DMS153 treated with DMSO at 0.1 percent for 48 hours (cell line): ENCODE measurements around the gene PLCH2.
"Not testable (repeated sequence)": the region's sequence is repeated elsewhere in the genome, so short reads cannot be mapped to it uniquely, and the experiment has no call there.

Experiments used
- DNase-seq: peaks from one replicate; lab custom pipeline; 2025; ENCODE audit not compliant: unreplicated experiment; lab: John Stamatoyannopoulos, UW

The PLCH2 gene

DNA sequence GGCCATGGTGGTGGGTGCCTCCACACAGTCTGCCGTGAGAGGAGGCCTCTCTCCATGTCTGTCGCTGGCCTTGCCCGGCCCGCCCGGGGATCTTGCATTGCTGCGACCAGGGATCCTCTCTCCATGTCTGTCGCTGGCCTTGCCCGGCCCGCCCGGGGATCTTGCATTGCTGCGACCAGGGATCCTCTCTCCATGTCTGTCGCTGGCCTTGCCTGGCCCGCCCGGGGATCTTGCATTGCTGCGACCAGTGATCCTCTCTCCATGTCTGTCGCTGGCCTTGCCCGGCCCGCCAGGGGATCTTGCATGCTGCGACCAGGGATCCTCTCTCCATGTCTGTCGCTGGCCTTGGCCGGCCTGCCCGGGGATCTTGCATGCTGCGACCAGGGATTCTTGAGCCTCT, 35.7 kb upstream of the PLCH2 start:
- not testable (repeated sequence) for DNase-seq

DNA sequence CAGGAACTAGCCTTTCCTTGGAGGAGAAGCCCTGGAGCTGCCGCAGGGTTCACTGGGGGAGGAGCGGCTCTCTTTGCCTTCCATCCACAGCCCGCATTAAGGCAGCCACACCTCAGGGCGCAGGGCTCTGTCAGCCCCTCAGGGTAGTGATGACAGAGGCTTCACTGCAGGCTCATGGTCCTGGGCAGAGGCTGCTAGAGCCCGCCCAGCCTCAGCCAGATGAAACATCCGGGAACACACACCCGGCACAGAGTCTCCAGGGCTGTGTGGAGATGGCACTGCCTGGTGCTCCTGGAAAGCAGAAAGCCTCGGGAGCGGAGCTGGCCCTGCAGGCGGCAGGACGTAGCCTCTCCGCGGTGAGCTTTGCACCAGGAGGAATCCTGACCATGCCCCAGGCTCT, 34.3 kb upstream of the PLCH2 start:
- no peak for DNase-seq

DNA sequence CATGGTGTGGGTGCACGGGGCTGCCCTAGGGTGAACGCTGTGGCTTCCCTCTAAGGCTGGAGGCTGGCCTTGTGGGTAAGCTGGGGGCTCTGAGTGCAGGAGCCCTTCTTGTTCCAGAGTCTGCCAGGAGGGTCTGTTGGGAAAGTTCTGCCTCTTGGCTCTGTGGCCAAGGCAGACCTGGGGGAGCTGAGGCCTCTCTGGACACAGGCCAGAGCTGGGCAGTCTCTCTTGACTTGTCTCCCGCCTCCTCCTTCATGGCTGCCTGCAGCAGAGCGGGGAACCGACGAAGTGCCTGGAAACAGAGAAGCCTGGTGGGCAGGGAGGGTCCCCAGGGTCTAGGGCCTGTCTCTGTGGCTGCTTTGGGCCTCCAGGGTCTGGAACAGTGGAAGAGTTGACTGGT, 33.4 kb upstream of the PLCH2 start:
- DNase-seq = no peak

DNA sequence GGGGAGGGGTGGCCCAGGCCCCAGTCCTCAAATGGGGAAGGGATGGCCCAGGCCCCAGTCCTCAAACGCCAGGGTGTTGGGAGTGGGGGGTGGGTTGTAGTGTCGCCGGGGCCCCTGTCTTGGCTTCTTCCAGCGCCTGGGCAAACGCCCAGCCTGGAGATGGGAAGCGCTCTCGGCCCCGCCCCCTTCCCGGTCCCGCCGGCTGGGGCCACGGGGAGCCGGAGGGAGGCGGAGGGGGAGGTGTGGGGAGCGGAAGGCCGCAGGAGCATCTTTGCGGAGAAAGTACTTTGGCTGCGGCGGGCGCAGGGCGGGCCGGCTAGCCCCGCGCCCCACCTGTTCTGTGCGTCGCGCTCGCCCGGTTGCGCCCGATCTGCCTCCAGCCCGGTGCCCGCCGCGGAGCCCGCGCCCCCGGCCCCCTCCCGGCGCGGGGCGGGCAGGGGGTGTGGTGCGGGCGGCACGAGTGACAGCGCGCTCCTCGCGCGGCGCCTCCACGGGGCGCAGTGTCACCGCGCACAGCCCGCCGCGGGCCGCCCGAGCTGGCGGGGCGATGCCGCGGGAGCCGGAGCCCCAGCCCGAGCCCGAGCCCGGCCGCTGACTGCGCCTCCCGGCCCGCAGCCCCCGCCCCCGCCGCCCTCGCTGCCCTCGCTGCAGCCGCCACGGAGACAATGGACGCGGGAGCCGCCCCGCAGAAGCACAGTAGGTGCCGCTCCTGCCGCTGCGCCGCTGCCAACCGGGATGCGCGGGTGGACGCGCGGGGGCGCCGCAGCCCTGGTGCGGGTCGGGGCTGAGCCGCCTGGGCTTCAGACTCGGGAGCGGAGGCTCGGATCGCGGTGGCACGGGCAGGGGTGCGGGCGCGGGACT, 32.6 kb upstream of the PLCH2 start:
- DNase-seq = no peak

DNA sequence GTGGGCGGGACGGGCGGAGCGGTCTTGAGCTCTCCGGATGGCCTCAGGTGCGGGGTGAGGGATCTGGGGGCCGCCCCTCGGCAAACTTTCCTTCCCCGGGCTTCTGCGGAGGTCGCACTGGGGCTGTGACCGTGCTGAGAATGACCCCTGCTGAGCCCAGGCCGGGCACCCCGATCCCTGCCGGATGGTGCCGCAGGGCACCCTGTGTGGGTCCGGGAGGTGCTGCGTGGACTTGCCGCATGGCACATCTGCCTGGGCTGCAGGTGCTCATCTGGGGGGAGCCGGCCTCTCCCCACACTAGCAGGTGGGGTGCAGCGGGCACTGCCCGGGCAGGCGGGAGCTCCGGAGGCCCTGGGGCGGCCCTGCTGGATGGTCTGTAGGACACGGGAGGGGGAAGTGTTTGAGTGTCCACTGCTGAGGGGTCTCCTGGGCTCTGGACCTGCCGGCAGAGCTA, 31.9 kb upstream of the PLCH2 start:
- DNase-seq = no peak

DNA sequence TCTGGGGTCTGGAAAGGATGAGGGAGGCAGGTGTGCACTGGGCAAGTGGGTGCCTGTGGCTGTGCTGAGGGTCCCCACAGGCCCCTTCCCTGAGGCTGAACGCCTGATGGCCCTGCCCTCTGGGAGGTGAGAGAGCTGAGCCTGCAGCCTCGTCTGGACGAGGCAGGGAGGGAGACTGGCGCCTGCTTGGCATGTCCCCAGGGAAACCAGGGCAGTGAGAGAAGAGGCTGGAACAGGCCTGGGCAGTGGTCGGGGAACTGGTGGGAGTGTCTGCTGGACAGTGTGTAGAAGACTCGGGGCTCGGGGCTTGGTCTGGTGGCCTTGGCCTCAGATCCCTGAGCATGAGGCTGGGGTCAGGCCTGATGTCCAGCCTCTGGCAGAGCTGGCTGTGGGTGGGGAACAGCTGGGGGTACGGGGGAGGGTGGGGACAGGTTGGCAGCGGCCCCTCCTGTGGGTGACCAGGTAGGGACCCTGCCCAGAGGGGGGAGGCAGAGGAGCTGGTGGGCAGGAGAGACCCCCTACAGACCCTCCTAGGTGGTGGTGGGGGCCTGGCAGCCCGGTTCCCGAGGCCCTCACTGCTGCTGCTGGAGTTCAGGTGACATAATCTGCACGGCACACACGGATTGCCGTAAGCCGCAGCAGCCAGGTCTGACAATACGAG, 30.8 kb upstream of the PLCH2 start:
- no peak for DNase-seq

DNA sequence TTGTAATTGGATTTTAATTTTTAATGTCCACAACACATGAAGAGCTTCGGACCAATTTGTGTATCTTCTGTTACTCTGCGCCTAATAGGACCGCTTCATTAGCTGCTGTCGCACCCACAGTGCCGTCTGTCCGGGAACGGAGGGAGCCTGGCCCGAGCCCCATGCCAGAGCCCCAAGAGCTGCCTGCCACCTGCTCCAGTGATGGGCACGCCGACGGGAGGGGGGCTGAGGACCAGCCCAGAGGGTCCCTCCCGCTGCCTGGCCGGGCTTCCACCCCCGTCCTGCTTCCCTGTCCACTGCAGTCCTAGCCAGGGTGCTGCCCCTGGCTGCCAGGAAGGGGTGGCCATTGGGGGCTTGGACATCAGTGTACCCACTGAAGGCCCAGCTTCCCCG, 30.3 kb upstream of the PLCH2 start:
- no peak for DNase-seq

DNA sequence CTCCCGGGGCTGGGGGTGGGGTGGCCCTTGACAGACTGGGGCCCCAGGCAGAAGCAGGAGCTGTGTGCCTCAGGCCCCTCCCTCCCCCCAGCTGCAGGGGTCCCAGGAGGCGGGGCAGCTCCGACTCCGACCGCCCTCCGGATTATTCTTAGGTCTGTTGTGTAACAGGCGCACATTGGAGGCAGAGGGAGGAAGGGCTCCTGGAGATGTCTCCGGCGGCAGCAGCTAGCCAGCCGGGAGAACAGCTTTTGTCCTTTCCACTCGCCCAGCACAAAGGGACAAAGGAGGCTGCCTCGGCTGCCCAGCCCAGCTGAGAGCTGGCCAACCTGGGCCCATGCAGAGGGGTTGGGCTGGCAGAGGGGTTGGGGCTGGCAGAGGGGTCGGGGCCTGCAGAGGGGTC, 29.7 kb upstream of the PLCH2 start:
- DNase-seq = no peak

DNA sequence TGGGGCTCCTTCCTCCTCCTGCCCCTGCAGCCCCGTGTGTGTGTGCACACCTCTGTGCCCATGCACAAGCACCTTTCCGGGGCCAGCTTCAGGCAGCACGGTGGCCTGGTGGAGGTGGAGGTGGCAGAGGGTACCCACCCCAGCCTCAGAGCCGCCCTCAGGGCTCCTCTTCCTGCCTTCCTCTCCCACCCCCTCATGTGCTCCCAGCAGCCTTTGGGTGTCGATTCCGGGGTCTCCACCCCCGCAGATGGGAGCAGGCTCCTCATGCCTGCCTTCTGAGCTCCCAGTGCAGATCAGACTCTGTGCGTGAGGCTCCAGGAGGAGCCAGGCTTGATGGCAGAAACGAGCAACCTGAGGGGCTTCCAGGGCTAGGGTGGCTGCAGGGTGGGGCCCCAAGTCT, 29.2 kb upstream of the PLCH2 start:
- DNase-seq = no peak

DNA sequence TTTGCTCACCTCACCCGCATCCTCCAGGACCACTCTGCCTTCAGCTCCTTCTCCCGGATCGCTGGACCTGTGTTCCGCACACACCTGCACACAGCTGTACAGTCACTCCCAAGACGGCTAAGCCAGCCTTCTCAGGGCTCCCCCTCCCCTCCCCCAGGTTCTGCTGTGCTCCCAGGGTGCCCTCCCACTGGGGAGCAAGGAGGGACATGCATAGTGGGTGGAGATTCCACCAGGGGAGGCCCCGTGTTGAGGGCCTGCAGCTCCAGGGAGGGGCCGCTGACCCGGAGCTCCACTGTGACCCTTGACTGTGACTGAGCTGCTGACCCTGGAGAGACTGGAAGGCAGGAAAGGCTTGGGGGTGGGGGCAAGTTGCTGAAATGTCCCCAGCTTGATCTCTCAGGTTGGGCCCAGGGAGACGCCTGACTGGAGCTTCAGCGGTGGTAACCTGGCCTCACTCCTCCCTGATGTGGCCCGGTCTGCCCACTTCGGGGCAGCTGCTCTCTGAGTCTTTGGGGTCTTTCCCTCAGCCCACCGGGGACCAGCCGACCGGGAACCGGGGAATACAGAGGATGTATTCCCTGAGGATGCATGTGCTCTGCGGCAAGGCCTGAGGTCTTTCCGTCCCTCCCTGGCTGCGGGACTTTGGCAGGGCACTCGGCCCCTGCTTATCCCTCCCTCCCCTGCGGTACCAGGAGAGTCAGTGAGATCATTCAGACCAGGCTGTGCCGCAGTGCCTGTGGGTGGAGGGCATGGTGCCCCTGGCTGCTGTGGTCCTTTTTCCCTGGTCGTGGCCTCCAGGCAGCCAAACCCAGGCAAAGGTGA, 28.6 kb upstream of the PLCH2 start:
- DNase-seq = no peak

DNA sequence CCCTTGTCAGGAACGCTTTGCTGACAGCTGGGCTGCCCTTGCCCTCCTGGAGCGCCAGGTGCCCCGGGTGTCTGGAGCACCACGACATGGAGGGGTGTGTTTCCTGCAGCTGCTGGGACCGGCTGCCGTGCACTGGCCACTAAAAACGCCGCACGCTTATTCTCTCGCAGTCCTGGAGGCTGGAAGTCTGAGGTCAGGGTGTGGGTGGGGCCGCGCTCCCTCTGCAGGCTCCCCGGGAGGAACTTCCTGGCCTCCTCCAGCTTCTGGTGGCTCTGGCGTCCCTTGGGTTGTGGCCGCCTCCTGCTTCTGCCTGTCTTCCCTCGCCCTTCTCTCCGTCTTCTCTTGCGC, 28.0 kb upstream of the PLCH2 start:
- peak; percentile 32 for DNase-seq

DNA sequence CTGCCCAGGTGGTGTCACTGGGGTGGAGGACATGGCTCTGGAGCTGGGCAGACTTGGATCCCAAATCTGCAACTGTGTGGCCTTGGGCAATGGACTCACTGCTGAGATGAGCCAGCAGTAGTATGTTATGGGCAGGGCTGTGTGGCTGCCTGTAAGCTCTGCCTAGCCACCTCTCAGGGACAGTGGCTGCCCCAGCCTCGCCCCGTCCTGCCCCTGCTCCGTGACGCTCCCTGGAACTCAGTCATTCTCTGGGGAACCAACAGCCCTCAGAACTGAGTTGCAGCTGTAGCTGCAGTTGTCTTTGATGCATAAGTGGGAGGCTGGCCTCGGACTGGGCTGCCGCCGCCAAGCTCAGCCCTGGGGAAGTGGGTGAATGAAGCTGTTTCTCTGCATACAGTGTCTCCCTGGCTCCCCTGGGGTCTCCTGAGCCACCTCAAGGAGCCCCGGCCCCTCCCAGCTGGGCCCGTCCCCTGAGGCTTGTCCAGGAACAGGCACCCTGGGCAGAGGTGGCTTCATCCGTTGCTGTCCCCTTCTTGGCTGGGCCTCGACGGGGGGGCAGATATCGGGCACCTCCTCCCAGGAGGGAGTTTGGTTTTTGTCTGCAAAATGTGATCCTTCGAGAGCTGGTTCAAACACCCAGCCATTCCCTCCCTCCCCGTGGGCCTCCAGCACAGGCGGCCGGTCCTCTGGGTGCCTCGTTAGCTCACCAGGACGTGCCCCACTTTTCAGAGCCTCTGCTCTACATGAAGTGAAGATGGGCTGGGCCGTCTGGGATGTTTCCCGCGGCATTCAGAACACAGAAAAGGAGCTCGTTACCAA, 26.2 kb upstream of the PLCH2 start:
- no peak for DNase-seq

DNA sequence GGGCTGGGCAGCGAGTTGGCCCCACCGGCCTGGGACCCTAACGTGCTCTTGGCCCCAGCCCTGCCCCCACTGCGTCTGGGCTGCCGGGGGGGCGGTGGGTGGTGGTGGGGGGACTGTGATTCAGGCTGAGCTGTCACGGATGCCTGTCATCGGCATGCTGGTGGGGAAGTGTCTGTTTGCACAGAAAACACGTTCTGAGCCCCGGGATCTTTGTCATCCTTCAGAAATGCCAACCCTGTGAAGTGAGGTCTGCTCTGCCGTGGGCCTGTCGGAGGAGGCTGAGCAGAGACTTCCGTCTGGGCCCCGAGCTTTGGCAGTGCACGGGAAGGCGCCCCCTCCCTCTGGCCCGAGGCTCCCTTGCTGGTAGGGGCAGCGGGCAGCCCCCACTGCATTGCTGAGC, 24.3 kb upstream of the PLCH2 start:
- DNase-seq = no peak

DNA sequence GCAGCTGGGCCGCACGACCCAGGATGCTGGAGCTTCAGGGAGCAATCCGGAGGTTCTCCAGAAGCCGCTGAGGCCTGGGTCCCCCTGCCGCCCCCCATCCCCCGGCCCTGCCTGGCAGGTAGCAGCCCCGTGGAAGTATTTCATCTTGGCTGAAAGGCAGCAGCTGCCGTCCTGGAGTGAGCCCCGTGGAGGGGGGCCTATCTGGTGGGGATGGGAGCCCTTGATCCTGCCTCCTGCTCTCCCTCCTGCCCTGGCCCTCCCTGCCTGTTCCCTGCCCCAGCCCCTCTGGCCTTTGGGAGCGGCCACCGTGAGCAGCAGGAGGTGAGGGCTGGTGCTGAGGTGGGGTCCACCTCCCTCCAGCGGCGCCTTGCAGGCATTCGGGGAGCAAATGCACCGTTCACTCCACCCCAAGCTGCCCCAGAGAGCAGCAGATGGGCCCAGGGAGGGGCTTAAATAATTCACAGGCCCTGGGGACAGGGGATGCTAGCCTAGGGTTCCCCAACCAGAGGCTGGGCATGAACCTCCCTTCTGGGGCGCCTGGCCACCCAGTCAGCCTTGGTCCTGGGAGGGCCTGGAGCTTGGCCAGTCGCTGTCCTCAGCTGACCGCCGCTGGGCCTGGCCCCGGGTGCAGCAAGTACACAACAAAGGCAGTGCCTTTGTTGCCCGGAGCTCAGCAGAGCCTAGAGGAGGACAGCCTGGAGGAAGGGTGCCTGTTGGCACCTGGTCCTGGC, 23.7 kb upstream of the PLCH2 start:
- DNase-seq = no peak

DNA sequence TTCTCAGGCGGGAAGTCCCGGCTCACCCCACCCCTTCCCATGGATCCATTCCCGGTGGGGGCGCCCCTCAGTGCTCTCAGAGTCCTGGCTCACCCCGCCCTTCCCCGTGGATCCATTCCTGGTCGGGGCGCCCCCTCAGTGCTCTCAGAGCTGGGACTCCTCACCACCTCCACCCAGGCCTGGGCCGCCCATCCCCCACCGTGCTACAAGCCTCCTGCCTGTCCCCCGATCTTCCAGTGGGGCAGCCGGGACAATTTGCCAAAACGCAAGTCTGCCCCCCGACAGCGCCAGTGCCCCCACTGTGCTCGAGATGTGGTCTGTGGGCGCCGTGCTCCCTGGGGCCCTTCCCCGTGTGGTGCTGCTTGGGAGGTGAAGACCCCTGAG, 23.2 kb upstream of the PLCH2 start:
- no peak for DNase-seq

DNA sequence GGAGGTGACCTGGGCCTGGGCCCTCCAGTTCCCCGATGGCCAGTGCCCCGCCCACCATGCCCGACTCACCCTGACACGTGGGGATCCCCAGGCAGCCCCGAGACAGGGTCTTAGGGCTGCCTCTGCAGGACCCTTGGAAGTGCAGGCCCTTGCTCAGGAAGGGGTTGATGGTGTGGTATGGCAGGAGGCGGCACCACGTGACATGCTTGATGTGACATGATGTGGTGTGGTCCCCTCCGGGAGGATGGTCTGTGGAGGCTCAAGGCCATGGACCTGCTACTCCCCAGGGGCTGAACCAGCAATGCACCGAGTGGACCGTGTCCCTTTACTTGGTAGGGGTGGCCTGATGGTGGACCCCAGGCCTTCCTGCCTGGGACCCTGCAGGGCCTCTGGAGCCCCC, 21.9 kb upstream of the PLCH2 start:
- DNase-seq = no peak

DNA sequence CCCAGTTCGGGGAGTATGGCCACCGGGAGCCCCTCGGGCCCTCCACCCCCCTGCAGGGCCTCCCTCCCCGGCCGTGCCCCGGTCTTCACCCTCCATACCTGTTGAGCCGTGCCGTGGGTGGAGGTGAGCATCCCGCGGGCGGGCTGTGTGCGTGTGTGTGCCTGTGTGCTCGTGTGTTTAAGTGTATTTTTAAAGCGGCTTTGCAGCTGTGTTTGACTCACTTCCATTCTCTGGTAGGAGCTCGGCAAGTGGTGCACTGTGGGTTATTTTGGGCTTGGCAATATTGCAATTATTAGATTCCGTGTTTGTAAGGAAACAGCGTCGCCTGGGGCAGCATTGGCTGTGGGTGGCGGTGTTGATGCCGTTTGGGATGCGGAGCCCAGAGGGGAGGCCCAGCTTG, 20.3 kb upstream of the PLCH2 start:
- DNase-seq = no peak

DNA sequence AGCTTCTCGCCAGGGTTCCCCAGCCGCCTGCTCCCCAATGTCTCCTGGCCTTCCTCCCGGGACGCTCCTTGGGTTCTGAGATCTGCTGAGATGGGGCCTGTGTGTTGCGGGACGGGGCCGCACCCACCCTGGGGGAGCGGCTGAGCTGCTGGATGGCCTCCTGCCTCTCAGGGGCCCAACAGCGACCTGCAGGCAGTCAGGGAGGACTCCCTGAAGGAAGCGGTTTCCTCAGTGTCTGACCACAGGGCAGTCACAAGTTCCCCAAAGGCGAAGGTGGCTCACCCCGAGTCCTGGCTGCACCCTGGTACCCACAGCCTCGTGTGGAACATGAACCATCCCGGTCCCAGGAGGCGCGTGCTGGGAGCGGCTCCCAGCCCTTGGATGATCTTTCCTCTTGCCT, 18.6 kb upstream of the PLCH2 start:
- no peak for DNase-seq

DNA sequence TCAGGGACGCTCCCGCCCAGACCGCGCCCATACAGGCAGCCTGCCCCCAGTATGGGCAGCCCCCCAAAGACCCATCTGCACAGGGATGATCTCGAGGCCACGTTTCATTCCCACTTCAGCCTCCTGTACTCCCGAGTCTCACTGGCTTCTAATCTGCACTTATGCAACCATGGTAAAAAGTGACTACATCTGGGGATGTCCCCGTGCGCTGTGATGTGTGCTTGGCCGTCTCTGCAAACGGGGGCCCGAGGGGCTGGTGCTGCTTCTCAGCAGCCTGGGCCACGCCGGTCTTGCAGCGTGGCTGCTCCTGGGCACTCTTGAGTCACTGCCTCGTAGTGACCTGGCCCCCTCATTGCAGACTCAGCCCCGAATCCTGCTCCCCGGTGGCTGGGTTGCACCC, 17.4 kb upstream of the PLCH2 start:
- no peak for DNase-seq

DNA sequence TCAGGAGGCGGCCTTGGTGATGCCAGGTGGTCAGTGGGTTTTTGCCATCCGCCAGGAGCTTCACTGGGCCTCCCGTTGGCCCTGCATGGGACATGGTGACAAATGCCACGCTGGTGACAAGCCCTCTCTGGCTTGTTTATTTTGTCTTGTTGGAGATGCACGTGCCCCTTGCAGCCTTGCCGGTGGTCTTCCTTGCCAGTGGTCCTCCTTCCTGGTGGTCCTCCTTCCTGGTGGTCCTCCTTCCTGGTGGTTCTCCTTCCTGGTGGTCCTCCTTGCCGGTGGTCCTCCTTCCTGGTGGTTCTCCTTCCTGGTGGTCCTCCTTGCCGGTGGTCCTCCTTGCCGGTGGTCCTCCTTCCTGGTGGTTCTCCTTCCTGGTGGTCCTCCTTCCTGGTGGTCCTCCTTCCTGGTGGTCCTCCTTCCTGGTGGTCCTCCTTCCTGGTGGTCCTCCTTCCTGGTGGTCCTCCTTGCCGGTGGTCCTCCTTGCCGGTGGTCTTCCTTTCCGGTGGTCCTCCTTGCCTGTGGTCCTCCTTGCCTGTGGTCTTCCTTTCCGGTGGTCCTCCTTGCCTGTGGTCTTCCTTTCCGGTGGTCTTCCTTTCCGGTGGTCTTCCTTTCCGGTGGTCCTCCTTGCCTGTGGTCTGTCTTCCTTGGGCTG, 16.9 kb upstream of the PLCH2 start:
- DNase-seq = not testable (repeated sequence)
